Ovary (tissue), 9 donors: ENCODE data around the gene CCND1. TPM values are rescaled to one million over a fixed set of nuclear protein-coding genes. Genes with fewer than 3 reads are reported as not detected.

Experiments used
- DNase-seq, 5 donors: peaks; one replicate each; pipeline ENCODE4 v3.0.0-alpha.2; 2019 to 2020
- H3K27ac ChIP-seq, 2 donors: fragments of 200-600 bp; one replicate each; pipeline versions ENCODE4 v1.5.1 to v1.8.0; 2019 to 2022
- H3K27me3 ChIP-seq: fragments of 200-600 bp; one replicate; pipeline ENCODE4 v1.8.0; 2022
- H3K36me3 ChIP-seq: fragments of 200-600 bp; sonication (generic); one replicate; pipeline ENCODE4 v1.5.1; 2019
- H3K4me1 ChIP-seq: one replicate; pipeline ENCODE4 v1.8.1; 2013; ENCODE audit warnings: mild to moderate bottlenecking, moderate library complexity; ENCODE audit not compliant: insufficient read depth
- H3K4me3 ChIP-seq: fragments of 200-600 bp; sonication (generic); one replicate; pipeline ENCODE4 v1.5.1; 2017
- H3K9me3 ChIP-seq, 2 donors: fragments of 200-600 bp in 1 of 2; sonication (generic) in 1 of 2; one replicate each; pipeline versions ENCODE4 v1.5.1 to v1.8.1; 2013 to 2019; ENCODE audit warnings: mild to moderate bottlenecking in 1 of 2, moderate library complexity in 1 of 2
- EP300 ChIP-seq: sonication (generic); formaldehyde crosslinking; IDR thresholded peaks from one replicate; pipeline ENCODE4 v1.6.1; 2017; ENCODE audit warnings: antibody characterized with exemption
- POLR2A ChIP-seq: fragments of 450-650 bp; IDR thresholded peaks from one replicate; pipeline ENCODE4 v1.6.1; 2017; ENCODE audit warnings: antibody characterized with exemption, mild to moderate bottlenecking, moderate library complexity
- WGBS, 3 donors: extraction: QIAGEN DNeasy Blood & Tissue Kit in 1 of 3; methylation state at CpG; one replicate each; pipeline versions ENCODE4 v1.1.5 to v1.1.7; 2013 to 2017; 5-methylcytosine and 5-hydroxymethylcytosine counted together
- intact Hi-C, 4 donors: fragments of 100-400 bp; cut with DNase I; formaldehyde crosslinking; loops; one replicate each; pipeline versions ENCODE4 v1.11.0 to v1.15.1; 2022 to 2023
- polyA plus RNA-seq, 2 donors: library from polyadenylated mRNA; stranded (reverse); fragments of 200-250 nt in 1 of 2; fragments of 350-450 nt in 1 of 2; fragmentation: Illumina TruSeq in 1 of 2; extraction: RNeasy Lipid Tissue Mini Kit (QIAGEN cat#74804) in 1 of 2; gene quantifications; one replicate each; pipeline ENCODE4 v1.2.3, GENCODE V29; 2013 to 2014
- total RNA-seq, 7 donors: library from RNA; depleted of rRNA in 2 of 7; stranded (reverse); fragments of >200 nt in 2 of 7; fragmentation: NEBNext Ultra II Directional in 3 of 7; extraction: Animal tissue kit (Norgen Biotek cat#: 25700) in 3 of 7; gene quantifications; one replicate each; pipeline versions ENCODE4 v1.1.0 to v1.2.4, GENCODE V29; 2016 to 2023
- TF ChIP-seq, protein P1 (sequence below), 3 donors: fragments of 450-650 bp in 2 of 3; fragments of 200-600 bp in 1 of 3; IDR thresholded peaks; one replicate each; pipeline versions ENCODE4 v1.5.1 to v1.8.0; 2016 to 2022; ENCODE audit warnings: antibody characterized with exemption in 3 of 3, mild to moderate bottlenecking in 1 of 3
- donor health status: DM: no; HTN: no; CAD: no; lungs with moderate emphysema.
- donor health status: DM: no; HTN: no; CAD: no.
- donor health status: Bipolar disorder and iron deficiency.
- donor health status: DM: yes; HTN: yes; CAD: no.
- donor health status: DM: no; HTN: no; CAD: no.
- donor health status: DM: yes; HTN: yes; CAD: no.

The CCND1 gene
- total and polyA plus RNA-seq, 9 donors = 3.4 to 58.9 (median 19.2) TPM

DNA sequence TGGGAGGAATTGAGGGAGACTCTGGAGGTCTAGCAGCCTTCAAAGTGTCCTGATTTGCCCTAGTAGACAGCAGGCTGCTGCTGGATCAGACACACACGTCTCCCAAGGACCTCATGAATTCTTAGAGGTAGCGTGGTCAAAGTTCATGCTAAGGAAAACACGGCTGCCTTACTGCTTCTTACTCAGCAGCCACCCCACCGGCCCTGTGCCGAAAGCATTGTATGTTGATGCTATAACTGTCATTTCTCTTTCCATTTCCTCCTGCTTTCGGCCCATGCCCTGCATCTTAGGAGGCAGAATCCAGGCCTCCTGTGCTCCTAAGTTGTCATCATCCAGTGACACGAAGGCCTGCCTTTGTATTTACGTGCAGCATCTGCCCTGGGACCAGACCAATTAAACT is 10.5 kb upstream of the CCND1 start:
- Histone ChIP-seq H3K27ac (no peak overlapping the region), H3K4me3 (no peak overlapping the region), H3K36me3 (no peaks in the 10 kb centered on the region), H3K27me3 (no peaks in the 10 kb centered on the region), H3K4me1 (no peaks in the 10 kb centered on the region), H3K9me3 (peaks cover 0 to 3% of the 10 kb centered on the region in 2 donors)
- TF ChIP-seq, protein P1, sequence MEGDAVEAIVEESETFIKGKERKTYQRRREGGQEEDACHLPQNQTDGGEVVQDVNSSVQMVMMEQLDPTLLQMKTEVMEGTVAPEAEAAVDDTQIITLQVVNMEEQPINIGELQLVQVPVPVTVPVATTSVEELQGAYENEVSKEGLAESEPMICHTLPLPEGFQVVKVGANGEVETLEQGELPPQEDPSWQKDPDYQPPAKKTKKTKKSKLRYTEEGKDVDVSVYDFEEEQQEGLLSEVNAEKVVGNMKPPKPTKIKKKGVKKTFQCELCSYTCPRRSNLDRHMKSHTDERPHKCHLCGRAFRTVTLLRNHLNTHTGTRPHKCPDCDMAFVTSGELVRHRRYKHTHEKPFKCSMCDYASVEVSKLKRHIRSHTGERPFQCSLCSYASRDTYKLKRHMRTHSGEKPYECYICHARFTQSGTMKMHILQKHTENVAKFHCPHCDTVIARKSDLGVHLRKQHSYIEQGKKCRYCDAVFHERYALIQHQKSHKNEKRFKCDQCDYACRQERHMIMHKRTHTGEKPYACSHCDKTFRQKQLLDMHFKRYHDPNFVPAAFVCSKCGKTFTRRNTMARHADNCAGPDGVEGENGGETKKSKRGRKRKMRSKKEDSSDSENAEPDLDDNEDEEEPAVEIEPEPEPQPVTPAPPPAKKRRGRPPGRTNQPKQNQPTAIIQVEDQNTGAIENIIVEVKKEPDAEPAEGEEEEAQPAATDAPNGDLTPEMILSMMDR (IDR thresholded peaks at IDR 0.05) = no peak
- TF ChIP-seq EP300 (no peak), POLR2A (no peak)
- WGBS, 3 donors = 72 to 82% (median 77%) methylated on average over 8 of the region's 8 CpGs
- intact Hi-C loops = no loop called here
- no peak for DNase-seq

DNA sequence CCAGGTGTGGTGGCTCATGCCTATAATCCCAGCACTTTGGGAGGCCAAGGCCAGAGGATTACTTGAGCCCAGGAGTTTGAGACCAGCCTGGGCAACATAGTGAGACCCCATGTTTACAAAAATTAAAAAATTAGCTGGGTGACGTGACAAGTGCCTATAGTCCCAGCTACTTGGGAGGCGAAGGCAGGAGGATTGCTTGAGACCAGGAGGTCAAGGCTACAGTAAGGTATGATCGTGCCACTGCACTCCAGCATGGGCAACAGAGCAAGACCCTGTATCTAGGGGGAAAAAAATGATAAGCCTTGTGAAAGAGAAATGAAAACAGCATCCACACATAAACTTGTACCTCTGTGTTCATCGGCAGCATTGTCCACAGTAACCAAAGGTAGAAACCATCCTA is 8.1 kb upstream of the CCND1 start:
- H3K27me3 ChIP-seq = peaks cover under 1% of the 10 kb centered on the region

DNA sequence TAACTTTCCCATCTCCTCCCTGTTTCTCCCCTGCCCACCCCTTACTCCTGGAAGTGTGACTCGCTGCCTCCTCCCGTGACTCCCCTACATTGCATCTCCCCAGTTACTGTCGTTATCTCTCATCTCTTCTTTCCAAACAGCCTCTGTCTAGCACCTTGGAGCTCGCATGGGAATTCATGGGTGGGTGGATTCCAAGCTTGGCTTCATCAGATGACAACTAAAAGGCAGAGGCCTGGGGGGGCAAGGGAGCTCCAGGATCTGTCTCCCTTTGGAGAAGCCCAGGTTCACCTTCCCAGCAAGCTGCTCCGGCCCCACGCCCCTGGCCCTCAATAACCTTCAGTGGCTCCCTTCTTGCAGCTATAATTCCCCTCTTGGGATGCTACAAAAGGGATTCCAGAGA is 6.9 kb upstream of the CCND1 start:
- H3K4me1 ChIP-seq = peaks cover 4% of the 10 kb centered on the region
- peaks cover 7% of the 10 kb centered on the region for H3K27me3 ChIP-seq
- H3K36me3 ChIP-seq = no peaks in the 10 kb centered on the region
- no peak for DNase-seq
- H3K27ac ChIP-seq = no peak overlapping the region
- no peak for TF ChIP-seq EP300
- TF ChIP-seq POLR2A = no peak
- TF ChIP-seq, protein P1 (IDR thresholded peaks at IDR 0.05) = no peak
- peaks cover 0 to 3% of the 10 kb centered on the region in 2 donors for H3K9me3 ChIP-seq
- intact Hi-C loops = no loop called here
- H3K4me3 ChIP-seq = no peak overlapping the region
- 72 to 82% (median 73%) methylated on average over 6 of the region's 6 CpGs for WGBS, 3 donors

More for the DNA sequence above, 8.1 kb upstream of the CCND1 start:
- Histone ChIP-seq H3K4me1 (peaks cover 3% of the 10 kb centered on the region), H3K27ac (no peak overlapping the region), H3K9me3 (peaks cover 0 to 3% of the 10 kb centered on the region in 2 donors), H3K4me3 (no peak overlapping the region), H3K36me3 (no peaks in the 10 kb centered on the region)
- TF ChIP-seq, protein P1 (IDR thresholded peaks at IDR 0.05) = no peak
- TF ChIP-seq EP300 = no peak
- no peak for TF ChIP-seq POLR2A
- intact Hi-C loops = no loop called here
- 70 to 82% (median 76%) methylated on average over 4 of the region's 4 CpGs for WGBS, 3 donors
- no peak for DNase-seq

DNA sequence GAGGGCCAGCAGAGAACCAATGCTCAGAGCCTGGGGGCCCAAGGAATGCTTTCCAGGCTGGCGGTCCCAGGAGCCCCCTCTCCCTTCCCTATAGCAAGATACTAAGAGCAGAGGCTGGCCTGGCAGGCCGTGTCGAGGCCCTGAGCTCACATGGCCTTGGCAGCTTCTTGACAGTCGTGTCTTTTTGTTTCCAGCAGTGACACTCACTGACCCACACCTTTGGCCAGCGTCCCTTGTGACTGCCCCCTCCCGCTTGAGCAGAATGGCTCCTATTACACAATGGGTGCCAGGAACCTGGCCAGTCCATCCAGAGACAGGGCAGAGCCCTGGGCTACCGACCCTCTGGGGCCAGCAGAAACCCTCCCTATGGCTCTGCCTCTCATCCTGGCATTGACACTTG is 6.4 kb upstream of the CCND1 start:
- DNase-seq = no peak
- intact Hi-C loops = no loop called here
- Histone ChIP-seq H3K9me3 (no peaks in the 10 kb centered on the region), H3K36me3 (no peaks in the 10 kb centered on the region), H3K27ac (no peak overlapping the region), H3K4me1 (peaks cover 5% of the 10 kb centered on the region), H3K4me3 (no peak overlapping the region), H3K27me3 (peaks cover 7% of the 10 kb centered on the region)
- WGBS, 3 donors = 77 to 85% (median 82%) methylated on average over 7 of the region's 7 CpGs
- TF ChIP-seq, protein P1 (IDR thresholded peaks at IDR 0.05) = no peak
- TF ChIP-seq EP300 (no peak), POLR2A (no peak)
